Measurements from ENCODE around the gene HMGCL.

GRCh38 chr1:23788695-23789094 is 36.5 kb downstream of the HMGCL start:
- TF ChIP-seq CTCF (conservative IDR thresholded peaks at IDR 0.05) (no peak), ZFX (IDR thresholded peaks at IDR 0.05) (no peak)
